ENCODE results near the gene FSD1. TPM values are rescaled to one million over a fixed set of nuclear protein-coding genes. Genes with fewer than 3 reads are reported as not detected.

FSD1 gene
- polyA plus RNA-seq, 1 donor from 2014 or later: 114 TPM

DNA sequence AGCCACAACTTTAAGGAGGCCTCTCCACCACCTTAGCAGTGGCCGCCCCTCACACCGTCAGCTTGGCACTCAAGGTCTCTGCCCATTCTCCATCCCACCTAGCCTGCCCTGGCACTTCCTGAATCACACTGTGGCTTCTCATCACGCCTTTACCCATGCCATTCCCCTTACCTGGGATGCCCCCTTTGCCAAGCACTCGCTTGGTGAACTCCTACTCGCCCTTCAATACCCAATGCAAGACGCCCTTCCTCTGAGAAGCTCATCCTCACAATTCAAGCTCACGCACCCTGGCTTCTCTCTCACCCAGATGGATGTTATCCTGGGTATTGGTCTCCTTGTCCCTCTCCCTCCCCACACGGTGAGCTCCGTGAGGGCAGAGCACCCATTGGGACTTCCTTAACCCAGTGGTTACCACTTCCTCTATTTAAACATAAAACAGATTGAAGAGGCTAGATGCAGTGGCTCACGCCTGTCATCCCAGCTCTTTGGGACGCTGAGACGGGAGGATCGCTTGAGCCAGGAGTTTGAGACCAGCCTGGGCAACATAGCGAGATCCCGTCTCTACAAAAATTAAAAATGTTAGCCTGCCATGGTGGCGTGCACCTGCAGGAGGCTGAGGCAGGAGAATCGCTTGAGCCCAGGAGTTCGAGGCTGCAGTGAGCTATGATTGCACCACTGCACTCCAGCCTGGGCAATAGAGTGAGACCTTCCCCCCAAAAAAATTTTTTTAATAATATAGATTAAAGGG, 38.0 kb upstream of the FSD1 start:
- no peaks in the 10 kb centered on the region for H3K36me3 ChIP-seq (ENCODE audit: insufficient read depth, low read length)
- no peak overlapping the region for H3K4me3 ChIP-seq (ENCODE audit: low read length)
- no peaks in the 10 kb centered on the region for H3F3A ChIP-seq (ENCODE audit: insufficient read depth, low read length, poor library complexity, severe bottlenecking)
- H3K27ac ChIP-seq (ENCODE audit: low read length): no peak overlapping the region
- H2AFZ ChIP-seq (ENCODE audit: low read depth, low read length): no peak overlapping the region
- no peak overlapping the region for H3K4me2 ChIP-seq (ENCODE audit: low read length)
- H3K9me2 ChIP-seq (ENCODE audit: insufficient read depth, low read length): no peaks in the 10 kb centered on the region
- H3K79me2 ChIP-seq (replicated peaks; ENCODE audit: insufficient read depth, low read length): no peaks in the 10 kb centered on the region
- no peaks in the 10 kb centered on the region for H3K27me3 ChIP-seq (ENCODE audit: insufficient read depth, low read depth, low read length)
- TF ChIP-seq RAD21 (conservative IDR thresholded peaks at IDR 0.05): no peak
- H3K9ac ChIP-seq (ENCODE audit: low read length): no peak overlapping the region
- no peaks in the 10 kb centered on the region for H3K9me3 ChIP-seq (ENCODE audit: low read length)
- no peaks in the 10 kb centered on the region for H4K20me1 ChIP-seq (ENCODE audit: insufficient read depth)

DNA sequence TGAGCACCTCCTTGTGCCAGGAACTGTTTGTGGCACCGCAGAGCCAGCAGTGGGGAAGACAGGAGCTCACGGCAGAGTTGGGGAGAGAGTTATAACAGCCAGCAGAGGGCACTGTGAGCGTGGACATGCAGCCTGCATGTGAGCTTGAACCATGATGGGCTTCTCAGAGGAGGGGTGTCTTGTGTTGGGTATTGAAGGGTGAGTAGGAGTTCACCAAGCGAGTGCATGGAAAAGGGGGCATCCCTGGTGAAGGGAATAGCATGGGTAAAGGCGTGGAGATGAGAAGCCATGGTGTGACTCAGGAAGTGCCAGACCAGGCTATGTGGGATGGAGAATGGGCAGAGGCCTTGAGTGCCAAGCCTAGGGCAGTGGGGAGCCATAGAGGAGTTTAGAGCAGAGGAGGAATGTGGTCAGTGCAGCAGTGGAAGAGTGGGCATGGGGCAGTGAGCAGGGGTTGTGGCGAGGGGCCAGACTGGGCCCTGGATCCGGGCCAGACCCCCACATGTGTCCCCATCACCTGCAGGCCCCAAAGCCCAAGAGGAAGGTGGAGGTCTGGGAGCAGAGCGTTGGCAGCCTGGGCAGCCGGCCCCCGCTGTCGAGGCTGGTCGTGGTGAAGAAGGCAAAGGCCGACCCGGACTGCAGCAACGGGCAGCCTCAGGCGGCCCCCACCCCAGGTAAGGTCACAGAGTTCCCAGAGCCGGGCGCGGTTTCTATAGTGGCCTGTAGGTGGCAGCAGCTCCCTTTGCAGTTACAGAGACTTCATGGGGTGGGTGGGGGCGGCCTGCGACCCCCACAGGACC, 37.1 kb upstream of the FSD1 start:
- TF ChIP-seq EZH2 (IDR thresholded peaks at IDR 0.05; ENCODE audit: borderline replicate concordance, insufficient read depth, low read length, poor library complexity, severe bottlenecking): no peak
- TF ChIP-seq MXI1 (conservative IDR thresholded peaks at IDR 0.05; ENCODE audit: poor library complexity, severe bottlenecking): peak; percentile 24
- TF ChIP-seq EP300 (conservative IDR thresholded peaks at IDR 0.05; ENCODE audit: poor library complexity, severe bottlenecking): no peak
- peak; percentile 69 for TF ChIP-seq SMC3 (conservative IDR thresholded peaks at IDR 0.05; ENCODE audit: poor library complexity)
- TF ChIP-seq POLR2AphosphoS5 (IDR thresholded peaks at IDR 0.05): no peak
- TF ChIP-seq, protein P1, sequence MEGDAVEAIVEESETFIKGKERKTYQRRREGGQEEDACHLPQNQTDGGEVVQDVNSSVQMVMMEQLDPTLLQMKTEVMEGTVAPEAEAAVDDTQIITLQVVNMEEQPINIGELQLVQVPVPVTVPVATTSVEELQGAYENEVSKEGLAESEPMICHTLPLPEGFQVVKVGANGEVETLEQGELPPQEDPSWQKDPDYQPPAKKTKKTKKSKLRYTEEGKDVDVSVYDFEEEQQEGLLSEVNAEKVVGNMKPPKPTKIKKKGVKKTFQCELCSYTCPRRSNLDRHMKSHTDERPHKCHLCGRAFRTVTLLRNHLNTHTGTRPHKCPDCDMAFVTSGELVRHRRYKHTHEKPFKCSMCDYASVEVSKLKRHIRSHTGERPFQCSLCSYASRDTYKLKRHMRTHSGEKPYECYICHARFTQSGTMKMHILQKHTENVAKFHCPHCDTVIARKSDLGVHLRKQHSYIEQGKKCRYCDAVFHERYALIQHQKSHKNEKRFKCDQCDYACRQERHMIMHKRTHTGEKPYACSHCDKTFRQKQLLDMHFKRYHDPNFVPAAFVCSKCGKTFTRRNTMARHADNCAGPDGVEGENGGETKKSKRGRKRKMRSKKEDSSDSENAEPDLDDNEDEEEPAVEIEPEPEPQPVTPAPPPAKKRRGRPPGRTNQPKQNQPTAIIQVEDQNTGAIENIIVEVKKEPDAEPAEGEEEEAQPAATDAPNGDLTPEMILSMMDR (IDR thresholded peaks at IDR 0.05; ENCODE audit: poor library complexity, severe bottlenecking): peak; percentile 82
- TF ChIP-seq, protein P2, sequence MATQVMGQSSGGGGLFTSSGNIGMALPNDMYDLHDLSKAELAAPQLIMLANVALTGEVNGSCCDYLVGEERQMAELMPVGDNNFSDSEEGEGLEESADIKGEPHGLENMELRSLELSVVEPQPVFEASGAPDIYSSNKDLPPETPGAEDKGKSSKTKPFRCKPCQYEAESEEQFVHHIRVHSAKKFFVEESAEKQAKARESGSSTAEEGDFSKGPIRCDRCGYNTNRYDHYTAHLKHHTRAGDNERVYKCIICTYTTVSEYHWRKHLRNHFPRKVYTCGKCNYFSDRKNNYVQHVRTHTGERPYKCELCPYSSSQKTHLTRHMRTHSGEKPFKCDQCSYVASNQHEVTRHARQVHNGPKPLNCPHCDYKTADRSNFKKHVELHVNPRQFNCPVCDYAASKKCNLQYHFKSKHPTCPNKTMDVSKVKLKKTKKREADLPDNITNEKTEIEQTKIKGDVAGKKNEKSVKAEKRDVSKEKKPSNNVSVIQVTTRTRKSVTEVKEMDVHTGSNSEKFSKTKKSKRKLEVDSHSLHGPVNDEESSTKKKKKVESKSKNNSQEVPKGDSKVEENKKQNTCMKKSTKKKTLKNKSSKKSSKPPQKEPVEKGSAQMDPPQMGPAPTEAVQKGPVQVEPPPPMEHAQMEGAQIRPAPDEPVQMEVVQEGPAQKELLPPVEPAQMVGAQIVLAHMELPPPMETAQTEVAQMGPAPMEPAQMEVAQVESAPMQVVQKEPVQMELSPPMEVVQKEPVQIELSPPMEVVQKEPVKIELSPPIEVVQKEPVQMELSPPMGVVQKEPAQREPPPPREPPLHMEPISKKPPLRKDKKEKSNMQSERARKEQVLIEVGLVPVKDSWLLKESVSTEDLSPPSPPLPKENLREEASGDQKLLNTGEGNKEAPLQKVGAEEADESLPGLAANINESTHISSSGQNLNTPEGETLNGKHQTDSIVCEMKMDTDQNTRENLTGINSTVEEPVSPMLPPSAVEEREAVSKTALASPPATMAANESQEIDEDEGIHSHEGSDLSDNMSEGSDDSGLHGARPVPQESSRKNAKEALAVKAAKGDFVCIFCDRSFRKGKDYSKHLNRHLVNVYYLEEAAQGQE (IDR thresholded peaks at IDR 0.05; ENCODE audit: borderline replicate concordance): no peak
- no peak for TF ChIP-seq TAF1 (IDR thresholded peaks at IDR 0.05; ENCODE audit: low read depth)
- TF ChIP-seq RAD21 (conservative IDR thresholded peaks at IDR 0.05): peak; percentile 83
- Histone ChIP-seq H3K4me3 (ENCODE audit: low read length) (no peak overlapping the region), H3K9me2 (ENCODE audit: insufficient read depth, low read length) (no peaks in the 10 kb centered on the region), H3K27ac (ENCODE audit: low read length) (no peak overlapping the region), H4K20me1 (ENCODE audit: insufficient read depth) (no peaks in the 10 kb centered on the region), H3K27me3 (ENCODE audit: insufficient read depth, low read depth, low read length) (no peaks in the 10 kb centered on the region), H3K79me2 (replicated peaks; ENCODE audit: insufficient read depth, low read length) (no peaks in the 10 kb centered on the region), H3K9ac (ENCODE audit: low read length) (no peak overlapping the region), H3K9me3 (ENCODE audit: low read length) (no peaks in the 10 kb centered on the region), H3K4me2 (ENCODE audit: low read length) (no peak overlapping the region), H3K36me3 (ENCODE audit: insufficient read depth, low read length) (no peaks in the 10 kb centered on the region), H3F3A (ENCODE audit: insufficient read depth, low read length, poor library complexity, severe bottlenecking) (no peaks in the 10 kb centered on the region), H2AFZ (ENCODE audit: low read depth, low read length) (no peak overlapping the region)
